ENCODE results near the gene ZFYVE26. TPM values are rescaled to one million over a fixed set of nuclear protein-coding genes. Genes with fewer than 3 reads are reported as not detected.

ZFYVE26 gene
- total RNA-seq, 3 donors from 2014 or later = 12.3 to 13.6 (median 12.8) TPM

Other genes with a start within 250 kb of the ZFYVE26 start
- gene PIGH, start 216.3 kb downstream of the ZFYVE26 start, total RNA-seq = 10 to 100 TPM; 37.2 to 41.4 (median 39.6) TPM
- 1 to 10 TPM; 3.1 to 4.6 (median 4.3) TPM for gene ARG2, start 196.7 kb downstream of the ZFYVE26 start, total RNA-seq
- 10 to 100 TPM; 79.2 to 86.8 (median 80.1) TPM for gene VTI1B, start 142.0 kb downstream of the ZFYVE26 start, total RNA-seq
- 10 to 100 TPM; 37.9 to 43.3 (median 42.5) TPM for gene RDH11, start 120.8 kb downstream of the ZFYVE26 start, total RNA-seq
- under 1 TPM in 1 of 3 donors, not detected in 2; 0.15 TPM for gene RDH12, start 114.7 kb downstream of the ZFYVE26 start, total RNA-seq
- gene RAD51B, start 3.2 kb upstream of the ZFYVE26 start, total RNA-seq = 10 to 100 TPM; 10.6 to 16.1 (median 14.2) TPM